CD4-positive, alpha-beta T cell treated with Interleukin-1 beta for 1 hour (primary cell): ENCODE results near the gene PTER.
A peak's percentile ranks its signal among the peaks of the same experiment; 100 is the strongest.

ENCODE experiments used
- DNase-seq, 2 donors: peaks; one replicate each; pipeline ENCODE4 v3.0.0-alpha.2; 2020 to 2022

Gene PTER

DNA sequence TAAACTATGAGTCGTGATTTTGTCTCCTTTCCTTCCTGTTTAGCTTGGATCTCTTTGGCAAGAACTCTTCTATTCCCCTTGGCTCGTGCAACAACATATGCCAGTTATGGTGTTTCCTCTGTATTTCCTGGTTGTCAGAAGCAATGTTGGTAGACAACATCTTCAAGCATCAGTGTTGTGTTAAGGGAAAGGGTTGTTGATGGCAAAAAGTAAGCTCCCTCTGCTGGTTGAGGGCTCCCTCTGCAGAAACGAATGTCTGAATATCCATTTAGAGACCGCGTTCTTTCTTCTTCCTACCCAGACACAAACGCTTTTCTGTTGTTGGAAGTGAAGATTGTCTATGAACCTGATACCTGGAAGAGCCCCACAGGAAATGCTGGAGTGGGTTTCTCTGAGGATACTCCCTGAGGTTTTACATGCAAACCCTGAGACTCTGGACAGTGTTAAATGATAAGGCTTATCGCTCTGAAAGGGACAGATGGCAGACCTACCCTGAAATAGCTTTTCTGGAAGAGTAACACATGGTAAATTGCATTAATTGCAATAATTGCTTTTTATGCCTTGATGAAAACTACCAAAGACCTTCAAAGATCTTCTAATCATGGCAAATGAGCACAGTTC, 108.4 kb downstream of the PTER start:
- DNase-seq, result peak in 1 of 2 donors; percentile 15

DNA sequence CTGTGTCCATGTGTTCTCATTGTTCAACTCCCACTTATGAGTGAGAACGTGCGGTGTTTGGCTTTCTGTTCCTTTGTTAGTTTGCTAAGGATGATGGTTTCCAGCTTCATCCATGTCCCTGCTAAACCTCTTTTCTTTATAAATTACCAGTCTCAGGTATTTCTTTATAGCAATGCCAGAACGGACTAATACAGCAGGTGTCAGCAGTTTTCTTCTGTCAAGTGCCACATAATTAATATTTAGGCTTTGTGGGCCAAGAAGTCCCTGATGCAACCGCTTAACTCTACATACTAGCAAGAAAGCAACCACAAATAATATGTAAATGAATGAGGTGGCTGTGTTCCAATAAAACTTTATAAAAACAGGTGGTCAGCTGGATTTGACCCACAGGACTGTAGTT, 111.2 kb downstream of the PTER start:
- DNase-seq, result no peak

- no peak for DNase-seq
Observed at GRCh38 chr10:16559236-16559773, 122.5 kb downstream of the PTER start.

DNA sequence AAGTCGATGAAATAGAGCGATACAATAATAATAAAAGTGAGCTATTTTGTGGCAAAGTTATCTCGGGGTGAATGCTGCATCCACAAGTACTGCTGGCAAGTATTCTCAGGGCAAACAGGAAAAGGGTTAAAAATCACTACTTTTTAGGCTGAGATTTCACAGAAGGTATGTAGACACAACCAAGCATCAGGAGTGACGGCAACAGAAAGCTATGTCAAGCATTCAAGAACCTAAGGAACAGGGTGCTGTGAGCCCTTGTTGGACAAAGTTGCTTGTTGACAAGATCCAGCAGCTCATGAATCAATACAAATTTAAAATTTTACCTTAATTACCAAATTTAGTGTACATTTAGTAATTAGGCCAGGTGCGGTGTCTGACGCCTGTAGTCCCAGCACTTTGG, 126.1 kb downstream of the PTER start:
- DNase-seq, result no peak
